Neural cell (in vitro differentiated cells): ENCODE measurements around the gene DUSP28. TPM values are rescaled to one million over a fixed set of nuclear protein-coding genes. Genes with fewer than 3 reads are reported as not detected.

Experiments
- H2AFZ ChIP-seq: fragments of 200-600, 300-800 bp; sonication (generic), shearing (Covaris generic); 2 replicates; pipeline ENCODE4 v1.6.0; 2014; ENCODE audit warnings: low read depth, mild to moderate bottlenecking, antibody characterized with exemption, low read length, moderate library complexity
- H3F3A ChIP-seq: fragments of 200-600 bp; shearing (Covaris generic); 2 replicates; pipeline ENCODE4 v1.6.1; 2016; ENCODE audit warnings: mild to moderate bottlenecking, moderate library complexity, mixed read lengths, antibody characterized with exemption, low read length; ENCODE audit not compliant: insufficient read depth, poor library complexity, severe bottlenecking
- H3K27ac ChIP-seq: fragments of 200-600, 300-800 bp; sonication (generic), shearing (Covaris generic); 2 replicates; pipeline ENCODE4 v1.5.1; 2014; ENCODE audit warnings: mild to moderate bottlenecking, low read length, moderate library complexity
- H3K27me3 ChIP-seq: fragments of 300-800, 200-600 bp; sonication (generic), shearing (Covaris generic); 2 replicates; pipeline ENCODE4 v1.6.0; 2014; ENCODE audit warnings: mild to moderate bottlenecking, low read depth, low read length, moderate library complexity; ENCODE audit not compliant: insufficient read depth
- H3K36me3 ChIP-seq: fragments of 300-800, 200-600 bp; sonication (generic), shearing (Covaris generic); 2 replicates; pipeline ENCODE4 v1.5.1; 2014; ENCODE audit warnings: mild to moderate bottlenecking, antibody characterized with exemption, low read length, moderate library complexity; ENCODE audit not compliant: insufficient read depth
- H3K4me2 ChIP-seq: fragments of 300-800, 200-600 bp; sonication (generic), shearing (Covaris generic); 2 replicates; pipeline ENCODE4 v1.6.0; 2014; ENCODE audit warnings: mild to moderate bottlenecking, low read length
- H3K4me3 ChIP-seq: fragments of 300-800, 200-600 bp; sonication (generic), shearing (Covaris generic); 2 replicates; pipeline ENCODE4 v1.5.1; 2014; ENCODE audit warnings: mild to moderate bottlenecking, low read length, moderate library complexity
- H3K79me2 ChIP-seq: fragments of 200-600 bp; shearing (Covaris generic); replicated peaks from 2 replicates; pipeline ENCODE4 v1.6.0; 2014; ENCODE audit warnings: mild to moderate bottlenecking, low read length, moderate library complexity; ENCODE audit not compliant: insufficient read depth
- H3K9ac ChIP-seq: fragments of 300-800, 200-600 bp; sonication (generic), shearing (Covaris generic); 2 replicates; pipeline ENCODE4 v1.6.1; 2016; ENCODE audit warnings: mild to moderate bottlenecking, low read length, mixed read lengths
- H3K9me2 ChIP-seq: fragments of 200-600 bp; shearing (Covaris generic); 2 replicates; pipeline ENCODE4 v1.6.1; 2016; ENCODE audit warnings: mild to moderate bottlenecking, low read length, mixed read lengths; ENCODE audit not compliant: insufficient read depth
- H3K9me3 ChIP-seq: fragments of 200-600, 300-800 bp; sonication (generic), shearing (Covaris generic); 2 replicates; pipeline ENCODE4 v1.6.1; 2016; ENCODE audit warnings: mild to moderate bottlenecking, mixed run types, low read length, moderate library complexity, mixed read lengths
- H4K20me1 ChIP-seq: fragments of 200-600 bp; shearing (Covaris generic); 2 replicates; pipeline ENCODE4 v1.6.1; 2016; ENCODE audit warnings: mild to moderate bottlenecking, mixed run types; ENCODE audit not compliant: insufficient read depth
- EP300 ChIP-seq: fragments of 450-650 bp; conservative IDR thresholded peaks from 2 replicates; pipeline ENCODE4 v1.6.1; 2014; ENCODE audit warnings: antibody characterized with exemption, mild to moderate bottlenecking, moderate library complexity; ENCODE audit not compliant: poor library complexity, severe bottlenecking
- EZH2 ChIP-seq: fragments of 200-600, 300-800 bp; shearing (Covaris generic), sonication (generic); IDR thresholded peaks from 2 replicates; pipeline ENCODE4 v1.6.1; 2014; ENCODE audit warnings: antibody characterized with exemption, low read length, borderline replicate concordance, mild to moderate bottlenecking; ENCODE audit not compliant: insufficient read depth, poor library complexity, severe bottlenecking
- MXI1 ChIP-seq: fragments of 450-650 bp; conservative IDR thresholded peaks from 2 replicates; pipeline ENCODE4 v1.6.1; 2014; ENCODE audit warnings: antibody characterized with exemption, mild to moderate bottlenecking; ENCODE audit not compliant: poor library complexity, severe bottlenecking
- POLR2AphosphoS5 ChIP-seq: IDR thresholded peaks from 2 replicates; pipeline ENCODE4 v1.6.1; 2012
- RAD21 ChIP-seq: fragments of 450-650 bp; conservative IDR thresholded peaks from 2 replicates; pipeline ENCODE4 v1.6.1; 2014; ENCODE audit warnings: antibody characterized with exemption, mild to moderate bottlenecking, moderate library complexity
- SMC3 ChIP-seq: fragments of 450-650 bp; conservative IDR thresholded peaks from 2 replicates; pipeline ENCODE4 v1.6.1; 2014; ENCODE audit warnings: antibody characterized with exemption, mild to moderate bottlenecking, moderate library complexity; ENCODE audit not compliant: poor library complexity
- TAF1 ChIP-seq: IDR thresholded peaks from 2 replicates; pipeline ENCODE4 v1.6.1; 2012; ENCODE audit warnings: low read depth
- polyA plus RNA-seq: library from polyadenylated mRNA; depleted of rRNA; stranded (reverse); fragments of >200 nt; gene quantifications from 2 replicates; pipeline ENCODE4 v1.2.3, GENCODE V29; 2014
- TF ChIP-seq, protein P1 (sequence below): fragments of 450-650 bp; IDR thresholded peaks from 2 replicates; pipeline ENCODE4 v1.5.1; 2014; ENCODE audit warnings: antibody characterized with exemption, mild to moderate bottlenecking, moderate library complexity; ENCODE audit not compliant: poor library complexity, severe bottlenecking
- TF ChIP-seq, protein P2 (sequence below): IDR thresholded peaks from 2 replicates; pipeline ENCODE4 v1.6.1; 2012; ENCODE audit warnings: borderline replicate concordance

DUSP28 gene
- polyA plus RNA-seq, 1 donor from 2014 or later, result 26.6 TPM

DNA sequence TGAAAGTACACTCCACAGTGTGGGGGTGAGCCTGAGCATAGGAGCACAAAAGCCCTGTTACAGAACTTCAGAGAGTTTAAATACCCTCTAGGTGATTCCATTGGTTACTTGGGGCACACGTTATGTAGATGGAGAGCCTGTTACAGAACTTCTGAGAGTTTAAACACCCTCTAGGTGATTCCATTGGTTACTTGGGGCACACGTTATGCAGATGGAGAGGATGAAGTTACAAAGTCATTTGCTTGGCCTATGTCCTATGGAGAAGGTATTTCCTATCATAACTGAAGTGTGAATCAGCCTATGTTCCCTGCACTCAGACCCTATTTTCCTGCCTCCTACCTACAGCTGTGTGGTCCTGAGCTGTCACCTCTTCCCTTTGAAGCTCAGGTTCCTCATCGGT lies 22.6 kb downstream of the DUSP28 start:
- H3K79me2 ChIP-seq, result peaks cover 34% of the 10 kb centered on the region
- no peaks in the 10 kb centered on the region for H4K20me1 ChIP-seq

DNA sequence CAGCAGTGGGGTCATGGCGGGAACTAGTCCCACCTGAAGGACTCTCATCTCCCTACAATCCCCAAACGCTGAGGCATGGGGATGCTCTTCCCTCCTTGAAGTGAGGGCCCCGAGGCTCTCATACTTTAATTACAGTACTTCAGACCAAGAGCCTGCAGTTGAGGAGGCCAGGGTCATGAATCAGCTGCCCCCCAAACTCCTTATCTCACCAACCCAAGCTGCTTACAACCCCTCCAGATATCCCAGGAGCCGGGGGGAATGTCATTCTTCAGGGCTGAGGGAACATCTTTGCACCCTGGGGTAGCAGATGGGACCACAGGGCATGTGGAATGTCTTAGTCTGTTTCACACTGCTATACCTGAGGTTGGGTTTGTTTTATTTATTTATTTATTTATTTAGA lies 23.6 kb downstream of the DUSP28 start:
- no peak for TF ChIP-seq EP300
- TF ChIP-seq EZH2, result no peak
- no peak for TF ChIP-seq MXI1
- TF ChIP-seq, protein P1, sequence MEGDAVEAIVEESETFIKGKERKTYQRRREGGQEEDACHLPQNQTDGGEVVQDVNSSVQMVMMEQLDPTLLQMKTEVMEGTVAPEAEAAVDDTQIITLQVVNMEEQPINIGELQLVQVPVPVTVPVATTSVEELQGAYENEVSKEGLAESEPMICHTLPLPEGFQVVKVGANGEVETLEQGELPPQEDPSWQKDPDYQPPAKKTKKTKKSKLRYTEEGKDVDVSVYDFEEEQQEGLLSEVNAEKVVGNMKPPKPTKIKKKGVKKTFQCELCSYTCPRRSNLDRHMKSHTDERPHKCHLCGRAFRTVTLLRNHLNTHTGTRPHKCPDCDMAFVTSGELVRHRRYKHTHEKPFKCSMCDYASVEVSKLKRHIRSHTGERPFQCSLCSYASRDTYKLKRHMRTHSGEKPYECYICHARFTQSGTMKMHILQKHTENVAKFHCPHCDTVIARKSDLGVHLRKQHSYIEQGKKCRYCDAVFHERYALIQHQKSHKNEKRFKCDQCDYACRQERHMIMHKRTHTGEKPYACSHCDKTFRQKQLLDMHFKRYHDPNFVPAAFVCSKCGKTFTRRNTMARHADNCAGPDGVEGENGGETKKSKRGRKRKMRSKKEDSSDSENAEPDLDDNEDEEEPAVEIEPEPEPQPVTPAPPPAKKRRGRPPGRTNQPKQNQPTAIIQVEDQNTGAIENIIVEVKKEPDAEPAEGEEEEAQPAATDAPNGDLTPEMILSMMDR, result no peak
- no peak for TF ChIP-seq TAF1
- no peak for TF ChIP-seq SMC3
- TF ChIP-seq, protein P2, sequence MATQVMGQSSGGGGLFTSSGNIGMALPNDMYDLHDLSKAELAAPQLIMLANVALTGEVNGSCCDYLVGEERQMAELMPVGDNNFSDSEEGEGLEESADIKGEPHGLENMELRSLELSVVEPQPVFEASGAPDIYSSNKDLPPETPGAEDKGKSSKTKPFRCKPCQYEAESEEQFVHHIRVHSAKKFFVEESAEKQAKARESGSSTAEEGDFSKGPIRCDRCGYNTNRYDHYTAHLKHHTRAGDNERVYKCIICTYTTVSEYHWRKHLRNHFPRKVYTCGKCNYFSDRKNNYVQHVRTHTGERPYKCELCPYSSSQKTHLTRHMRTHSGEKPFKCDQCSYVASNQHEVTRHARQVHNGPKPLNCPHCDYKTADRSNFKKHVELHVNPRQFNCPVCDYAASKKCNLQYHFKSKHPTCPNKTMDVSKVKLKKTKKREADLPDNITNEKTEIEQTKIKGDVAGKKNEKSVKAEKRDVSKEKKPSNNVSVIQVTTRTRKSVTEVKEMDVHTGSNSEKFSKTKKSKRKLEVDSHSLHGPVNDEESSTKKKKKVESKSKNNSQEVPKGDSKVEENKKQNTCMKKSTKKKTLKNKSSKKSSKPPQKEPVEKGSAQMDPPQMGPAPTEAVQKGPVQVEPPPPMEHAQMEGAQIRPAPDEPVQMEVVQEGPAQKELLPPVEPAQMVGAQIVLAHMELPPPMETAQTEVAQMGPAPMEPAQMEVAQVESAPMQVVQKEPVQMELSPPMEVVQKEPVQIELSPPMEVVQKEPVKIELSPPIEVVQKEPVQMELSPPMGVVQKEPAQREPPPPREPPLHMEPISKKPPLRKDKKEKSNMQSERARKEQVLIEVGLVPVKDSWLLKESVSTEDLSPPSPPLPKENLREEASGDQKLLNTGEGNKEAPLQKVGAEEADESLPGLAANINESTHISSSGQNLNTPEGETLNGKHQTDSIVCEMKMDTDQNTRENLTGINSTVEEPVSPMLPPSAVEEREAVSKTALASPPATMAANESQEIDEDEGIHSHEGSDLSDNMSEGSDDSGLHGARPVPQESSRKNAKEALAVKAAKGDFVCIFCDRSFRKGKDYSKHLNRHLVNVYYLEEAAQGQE, result no peak
- no peak for TF ChIP-seq RAD21
- TF ChIP-seq POLR2AphosphoS5, result no peak
- H3K4me2 ChIP-seq, result no peak overlapping the region
- H3K27me3 ChIP-seq, result no peaks in the 10 kb centered on the region
- H3K9me3 ChIP-seq, result no peaks in the 10 kb centered on the region
- no peaks in the 10 kb centered on the region for H4K20me1 ChIP-seq
- H3K36me3 ChIP-seq, result no peaks in the 10 kb centered on the region
- H3F3A ChIP-seq, result no peaks in the 10 kb centered on the region
- H3K79me2 ChIP-seq, result peaks cover 44% of the 10 kb centered on the region
- no peaks in the 10 kb centered on the region for H3K9me2 ChIP-seq
- no peak overlapping the region for H3K4me3 ChIP-seq
- H2AFZ ChIP-seq, result no peak overlapping the region
- H3K27ac ChIP-seq, result no peak overlapping the region
- H3K9ac ChIP-seq, result no peak overlapping the region

More for the DNA sequence above, 22.6 kb downstream of the DUSP28 start:
- Histone ChIP-seq H3K4me3 (no peak overlapping the region), H3K9ac (no peak overlapping the region), H3K9me3 (no peaks in the 10 kb centered on the region), H2AFZ (no peak overlapping the region), H3K9me2 (no peaks in the 10 kb centered on the region), H3F3A (no peaks in the 10 kb centered on the region), H3K27ac (no peak overlapping the region), H3K27me3 (no peaks in the 10 kb centered on the region), H3K36me3 (no peaks in the 10 kb centered on the region), H3K4me2 (no peak overlapping the region)
- TF ChIP-seq, protein P2, result no peak
- no peak for TF ChIP-seq EZH2
- no peak for TF ChIP-seq MXI1
- TF ChIP-seq, protein P1, result no peak
- no peak for TF ChIP-seq SMC3
- TF ChIP-seq EP300, result no peak
- no peak for TF ChIP-seq POLR2AphosphoS5
- no peak for TF ChIP-seq TAF1
- TF ChIP-seq RAD21, result no peak
